CD4-positive, alpha-beta memory T cell (primary cell): ENCODE results near the gene ARL8B. TPM values are rescaled to one million over a fixed set of nuclear protein-coding genes. Genes with fewer than 3 reads are reported as not detected.
A peak's percentile ranks its signal among the peaks of the same experiment; 100 is the strongest.

Source experiments
- CTCF ChIA-PET: fragments of 350-600 bp; sonication (Branson Sonifier 250); formaldehyde crosslinking; loops from one replicate; lab custom pipeline; 2021; ENCODE audit warnings: inconsistent platforms; ENCODE audit not compliant: partially characterized antibody; lab: Charles Lee
- POLR2A ChIA-PET: fragments of 350-600 bp; sonication (Branson Sonifier 250); formaldehyde crosslinking; loops from one replicate; lab custom pipeline; 2021; ENCODE audit not compliant: partially characterized antibody; lab: Charles Lee
- DNase-seq, 5 donors: peaks; one replicate each; pipeline versions ENCODE4 v3.0.0 to v3.0.0-alpha.2; 2020 to 2022; ENCODE audit warnings: mixed read lengths in 1 of 5
- H3K27ac ChIP-seq: one replicate; pipeline ENCODE4 v1.7.0; 2013; ENCODE audit warnings: low read depth, low read length
- H3K27me3 ChIP-seq: 2 replicates; pipeline ENCODE4 v1.7.0; 2013; ENCODE audit warnings: mild to moderate bottlenecking, low read length, moderate library complexity; ENCODE audit not compliant: insufficient read depth
- H3K36me3 ChIP-seq: 2 replicates; pipeline ENCODE4 v1.7.0; 2013; ENCODE audit warnings: mild to moderate bottlenecking, low read length, moderate library complexity; ENCODE audit not compliant: insufficient read depth
- H3K4me1 ChIP-seq: 2 replicates; pipeline ENCODE4 v1.7.0; 2013; ENCODE audit warnings: mild to moderate bottlenecking, low read length, moderate library complexity; ENCODE audit not compliant: insufficient read depth
- H3K4me3 ChIP-seq, 2 donors: one replicate each; pipeline ENCODE4 v1.7.0; 2013; ENCODE audit warnings: low read length in 2 of 2, mild to moderate bottlenecking in 1 of 2
- H3K9me3 ChIP-seq, 2 donors: one replicate each; pipeline ENCODE4 v1.7.0; 2013; ENCODE audit warnings: low read length in 2 of 2, control low read depth in 1 of 2; ENCODE audit not compliant: control insufficient read depth in 1 of 2
- H3K27ac Mint-ChIP-seq, 7 donors: one replicate each; pipeline ENCODE4 v1.8.0; 2020 to 2021; ENCODE audit warnings: mixed read lengths in 7 of 7, mild to moderate bottlenecking in 6 of 7, inconsistent platforms in 3 of 7, moderate library complexity in 3 of 7
- H3K27me3 Mint-ChIP-seq, 2 donors: one replicate each; pipeline ENCODE4 v1.8.0; 2020 to 2021; ENCODE audit warnings: mixed read lengths in 2 of 2
- H3K36me3 Mint-ChIP-seq, 2 donors: one replicate each; pipeline ENCODE4 v1.8.0; 2020 to 2021; ENCODE audit warnings: mixed read lengths in 2 of 2, inconsistent platforms in 1 of 2, mild to moderate bottlenecking in 1 of 2
- H3K4me1 Mint-ChIP-seq, 4 donors: one replicate each; pipeline ENCODE4 v1.8.0; 2020 to 2021; ENCODE audit warnings: mixed read lengths in 4 of 4, mild to moderate bottlenecking in 1 of 4
- H3K4me3 Mint-ChIP-seq, 8 donors: one replicate each; pipeline ENCODE4 v1.8.0; 2020 to 2021; ENCODE audit warnings: mixed read lengths in 8 of 8, mild to moderate bottlenecking in 7 of 8, moderate library complexity in 6 of 8, inconsistent platforms in 3 of 8
- H3K9me3 Mint-ChIP-seq, 8 donors: one replicate each; pipeline ENCODE4 v1.8.0; 2020 to 2021; ENCODE audit warnings: mixed read lengths in 8 of 8, mild to moderate bottlenecking in 5 of 8, inconsistent platforms in 3 of 8, moderate library complexity in 1 of 8
- intact Hi-C: fragments of 100-400 bp; cut with micrococcal nuclease; formaldehyde crosslinking; loops from one replicate; pipeline ENCODE4 v1.15.1; 2023
- polyA plus RNA-seq, 2 donors: library from polyadenylated mRNA; unstranded; fragments of 300-500 nt; fragmentation: Illumina TruSeq; gene quantifications; one replicate each; pipeline ENCODE4 v1.2.3, GENCODE V29; 2021
- total RNA-seq, 2 experiments: library from RNA; stranded (reverse); gene quantifications; one replicate each; pipeline ENCODE4 v1.2.3, GENCODE V29; 2021

The ARL8B gene
- total and polyA plus RNA-seq, 4 experiments from 2014 or later, result 46.1 to 60.9 (median 58.0) TPM

DNA sequence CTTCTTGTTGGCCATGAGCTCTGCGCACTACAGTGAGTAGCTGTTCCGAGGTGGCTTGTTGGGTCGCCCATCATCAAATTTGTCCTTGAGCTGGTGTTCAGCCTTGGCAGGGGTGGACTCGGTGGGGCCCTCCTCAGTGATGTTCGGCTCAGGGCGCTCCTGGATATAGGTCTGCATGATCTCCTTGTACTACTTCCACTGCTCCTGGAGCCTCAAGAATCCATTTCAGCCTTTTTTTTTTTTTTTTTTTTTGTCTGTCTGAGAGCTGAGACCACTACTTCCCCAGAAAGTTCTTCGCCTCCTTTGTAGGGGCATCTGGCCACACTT lies 39.3 kb upstream of the ARL8B start:
- Mint-ChIP-seq H3K4me3 (no peak overlapping the region), H3K36me3 (no peaks in the 10 kb centered on the region), H3K9me3 (no peaks in the 10 kb centered on the region), H3K4me1 (no peaks in the 10 kb centered on the region), H3K27me3 (peaks cover 1 to 4% of the 10 kb centered on the region in 2 donors), H3K27ac (no peak overlapping the region)
- Histone ChIP-seq H3K36me3 (no peaks in the 10 kb centered on the region), H3K9me3 (no peaks in the 10 kb centered on the region), H3K4me1 (no peaks in the 10 kb centered on the region), H3K4me3 (no peak overlapping the region), H3K27me3 (no peaks in the 10 kb centered on the region), H3K27ac (no peak overlapping the region)
- ChIA-PET CTCF (interaction anchor here (0.6 kb wide), 1 partner anchor 372 kb away, joined by 3 read pairs; no protein-coding TSS in a partner anchor), POLR2A (no interaction called here)
- intact Hi-C loops, result no loop called here
- DNase-seq, result no peak

- Mint-ChIP-seq H3K4me3 (no peak overlapping the region), H3K27ac (no peak overlapping the region), H3K27me3 (peaks cover 4% of the 10 kb centered on the region in 2 donors), H3K9me3 (no peaks in the 10 kb centered on the region), H3K4me1 (no peaks in the 10 kb centered on the region), H3K36me3 (no peaks in the 10 kb centered on the region)
- DNase-seq, result no peak
- Histone ChIP-seq H3K36me3 (no peaks in the 10 kb centered on the region), H3K9me3 (no peaks in the 10 kb centered on the region), H3K27ac (no peak overlapping the region), H3K4me1 (no peaks in the 10 kb centered on the region), H3K4me3 (no peak overlapping the region), H3K27me3 (no peaks in the 10 kb centered on the region)
- ChIA-PET CTCF (no interaction called here), POLR2A (no interaction called here)
- intact Hi-C loops, result no loop called here
These were observed 37.9 kb upstream of the ARL8B start for GRCh38 chr3:5084224-5084623.

DNA sequence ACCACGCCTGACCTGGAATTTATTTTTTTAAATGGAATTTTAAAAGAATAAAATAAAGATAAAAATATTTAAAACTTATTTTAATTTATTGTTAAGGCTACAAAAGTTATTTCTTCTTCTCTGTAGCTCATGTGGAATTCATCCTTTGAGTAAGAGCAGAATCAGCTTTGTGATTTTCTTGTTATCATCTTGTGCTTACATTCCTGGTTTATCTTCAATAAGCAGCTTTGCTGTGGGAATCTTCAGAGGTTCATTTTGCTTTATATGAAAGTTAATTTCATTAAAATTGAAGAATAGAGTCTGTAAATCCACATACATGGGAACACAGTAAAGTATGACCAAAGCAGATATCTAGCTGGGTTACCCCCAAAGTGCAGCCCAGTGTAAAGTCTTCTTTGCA lies 35.4 kb upstream of the ARL8B start:
- POLR2A ChIA-PET, result no interaction called here

DNA sequence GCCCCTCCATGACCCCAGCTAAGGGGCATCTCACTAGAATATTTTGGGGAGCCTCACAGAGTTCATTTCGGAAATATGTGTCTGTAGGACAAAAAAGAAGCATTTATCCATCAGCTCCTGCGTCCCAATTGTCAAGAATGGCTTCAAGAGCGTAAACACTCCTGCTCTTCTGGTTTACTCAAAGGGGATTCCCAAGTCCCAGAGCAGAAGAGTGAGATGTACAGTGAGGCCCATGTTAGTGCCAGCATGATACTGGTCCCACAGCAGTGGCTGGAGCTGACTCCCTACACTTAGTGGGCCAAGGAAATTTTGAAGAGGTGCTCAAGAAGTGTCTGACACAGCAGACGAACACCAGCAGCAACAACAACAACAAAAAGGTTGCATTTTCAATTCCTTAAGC lies 34.9 kb upstream of the ARL8B start:
- Histone ChIP-seq H3K9me3 (no peaks in the 10 kb centered on the region), H3K4me3 (no peak overlapping the region), H3K4me1 (no peaks in the 10 kb centered on the region), H3K36me3 (no peaks in the 10 kb centered on the region), H3K27me3 (no peaks in the 10 kb centered on the region), H3K27ac (no peak overlapping the region)
- ChIA-PET CTCF (no interaction called here), POLR2A (no interaction called here)
- DNase-seq, result no peak
- Mint-ChIP-seq H3K4me1 (no peaks in the 10 kb centered on the region), H3K9me3 (no peaks in the 10 kb centered on the region), H3K36me3 (no peaks in the 10 kb centered on the region), H3K27me3 (peaks cover 7 to 9% of the 10 kb centered on the region in 2 donors), H3K27ac (no peak overlapping the region), H3K4me3 (no peak overlapping the region)
- intact Hi-C loops, result no loop called here

More for the DNA sequence above, 35.4 kb upstream of the ARL8B start:
- intact Hi-C loops, result no loop called here
- no peaks in the 10 kb centered on the region for H3K9me3 ChIP-seq
- Mint-ChIP-seq H3K4me1 (no peaks in the 10 kb centered on the region), H3K36me3 (no peaks in the 10 kb centered on the region), H3K27ac (no peak overlapping the region), H3K4me3 (no peak overlapping the region), H3K27me3 (peaks cover 4 to 6% of the 10 kb centered on the region in 2 donors), H3K9me3 (no peaks in the 10 kb centered on the region)
- H3K4me3 ChIP-seq, result no peak overlapping the region
- H3K27ac ChIP-seq, result no peak overlapping the region
- no peaks in the 10 kb centered on the region for H3K27me3 ChIP-seq
- no peaks in the 10 kb centered on the region for H3K36me3 ChIP-seq
- no peak for DNase-seq
- H3K4me1 ChIP-seq, result no peaks in the 10 kb centered on the region
- CTCF ChIA-PET, result no interaction called here

DNA sequence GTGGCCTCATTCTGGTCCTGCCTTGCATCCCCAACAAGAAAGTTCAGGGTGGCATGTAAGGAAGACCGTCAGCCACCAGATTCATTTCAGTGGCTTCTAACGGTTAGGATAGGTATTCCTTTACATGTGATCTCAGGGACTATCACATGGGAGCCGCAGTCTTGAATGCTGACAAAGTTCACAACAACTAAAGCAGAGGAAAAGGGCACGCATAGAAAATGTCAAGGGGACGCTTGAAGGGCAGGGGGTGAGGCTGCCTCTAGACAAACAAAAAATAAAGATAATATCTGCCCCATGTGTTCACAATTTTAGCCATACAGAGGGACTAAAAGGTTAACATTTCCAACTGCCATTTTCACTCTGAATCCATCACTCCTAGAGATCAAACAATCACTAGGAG lies 31.9 kb upstream of the ARL8B start:
- ChIA-PET CTCF (no interaction called here), POLR2A (no interaction called here)
- Histone ChIP-seq H3K27ac (no peak overlapping the region), H3K4me1 (no peaks in the 10 kb centered on the region), H3K4me3 (no peak overlapping the region), H3K36me3 (no peaks in the 10 kb centered on the region), H3K27me3 (no peaks in the 10 kb centered on the region), H3K9me3 (no peaks in the 10 kb centered on the region)
- Mint-ChIP-seq H3K36me3 (no peaks in the 10 kb centered on the region), H3K27me3 (peaks cover 15 to 16% of the 10 kb centered on the region in 2 donors), H3K9me3 (no peaks in the 10 kb centered on the region), H3K27ac (no peak overlapping the region), H3K4me1 (no peaks in the 10 kb centered on the region), H3K4me3 (no peak overlapping the region)
- intact Hi-C loops, result no loop called here
- DNase-seq, result no peak

- Mint-ChIP-seq H3K4me1 (peaks cover 0 to 3% (median 2%) of the 10 kb centered on the region in 4 donors), H3K4me3 (no peak overlapping the region), H3K9me3 (no peaks in the 10 kb centered on the region), H3K27ac (no peak overlapping the region), H3K27me3 (peaks cover 22 to 26% of the 10 kb centered on the region in 2 donors), H3K36me3 (no peaks in the 10 kb centered on the region)
- DNase-seq, result no peak
- Histone ChIP-seq H3K9me3 (no peaks in the 10 kb centered on the region), H3K4me1 (no peaks in the 10 kb centered on the region), H3K27ac (no peak overlapping the region), H3K36me3 (no peaks in the 10 kb centered on the region), H3K4me3 (no peak overlapping the region), H3K27me3 (no peaks in the 10 kb centered on the region)
- intact Hi-C loops, result no loop called here
- ChIA-PET POLR2A (no interaction called here), CTCF (no interaction called here)
These were observed 30.1 kb upstream of the ARL8B start for GRCh38 chr3:5092018-5092417.

GRCh38 chr3:5093731-5094130 lies 28.4 kb upstream of the ARL8B start:
- no peaks in the 10 kb centered on the region for H3K9me3 Mint-ChIP-seq
- H3K4me3 ChIP-seq, result no peak overlapping the region
- H3K4me1 Mint-ChIP-seq, result peaks cover 0 to 3% (median 2%) of the 10 kb centered on the region in 4 donors
- no peaks in the 10 kb centered on the region for H3K9me3 ChIP-seq
- H3K27ac ChIP-seq, result no peak overlapping the region
- H3K27me3 Mint-ChIP-seq, result peaks cover 30 to 32% of the 10 kb centered on the region in 2 donors
- H3K4me1 ChIP-seq, result no peaks in the 10 kb centered on the region
- intact Hi-C loops, result no loop called here
- no peaks in the 10 kb centered on the region for H3K27me3 ChIP-seq
- H3K36me3 ChIP-seq, result no peaks in the 10 kb centered on the region
- ChIA-PET CTCF (interaction anchor here (0.9 kb wide), 1 partner anchor 382 kb away, joined by 3 read pairs; no protein-coding TSS in a partner anchor), POLR2A (no interaction called here)
- H3K4me3 Mint-ChIP-seq, result no peak overlapping the region
- DNase-seq, result no peak
- no peak overlapping the region for H3K27ac Mint-ChIP-seq
- H3K36me3 Mint-ChIP-seq, result no peaks in the 10 kb centered on the region

GRCh38 chr3:5095886-5096285 lies 26.2 kb upstream of the ARL8B start:
- Histone ChIP-seq H3K27ac (no peak overlapping the region), H3K9me3 (no peaks in the 10 kb centered on the region), H3K4me1 (no peaks in the 10 kb centered on the region), H3K27me3 (no peaks in the 10 kb centered on the region), H3K4me3 (no peak overlapping the region), H3K36me3 (no peaks in the 10 kb centered on the region)
- POLR2A ChIA-PET, result no interaction called here
- Mint-ChIP-seq H3K36me3 (no peaks in the 10 kb centered on the region), H3K4me3 (peak overlapping the region in 1 of 8 donors; percentile 43), H3K4me1 (peaks cover 0 to 3% (median 2%) of the 10 kb centered on the region in 4 donors), H3K27me3 (peaks cover 25 to 37% of the 10 kb centered on the region in 2 donors), H3K9me3 (no peaks in the 10 kb centered on the region), H3K27ac (peak overlapping the region in 1 of 7 donors; percentile 7)
- DNase-seq, result no peak
- CTCF ChIA-PET, result no interaction called here
- intact Hi-C loops, result no loop called here
